Gastrocnemius medialis (tissue), 4 donors: ENCODE results near the gene NPIPB6.
"Not testable (repeated sequence)": the region's sequence is repeated elsewhere in the genome, so short reads cannot be mapped to it uniquely, and the experiment has no call there.

ENCODE experiments used
- POLR2A ChIP-seq, 2 donors: fragments of 450-650 bp; IDR thresholded peaks; one replicate each; pipeline ENCODE4 v1.6.1; 2017; ENCODE audit warnings: antibody characterized with exemption in 2 of 2, mild to moderate bottlenecking in 2 of 2, moderate library complexity in 2 of 2
- TF ChIP-seq, protein P1 (sequence below), 5 experiments: fragments of 450-650 bp in 3 of 5; fragments of 200-600 bp in 2 of 5; sonication (generic) in 2 of 5; IDR thresholded peaks in 4 of 5; conservative IDR thresholded peaks in 1 of 5; 1 replicate in 4 of 5; 2 replicates in 1 of 5; pipeline ENCODE4 v1.5.1; 2016 to 2019; ENCODE audit warnings: antibody characterized with exemption in 5 of 5, mild to moderate bottlenecking in 3 of 5, moderate library complexity in 3 of 5

DNA sequence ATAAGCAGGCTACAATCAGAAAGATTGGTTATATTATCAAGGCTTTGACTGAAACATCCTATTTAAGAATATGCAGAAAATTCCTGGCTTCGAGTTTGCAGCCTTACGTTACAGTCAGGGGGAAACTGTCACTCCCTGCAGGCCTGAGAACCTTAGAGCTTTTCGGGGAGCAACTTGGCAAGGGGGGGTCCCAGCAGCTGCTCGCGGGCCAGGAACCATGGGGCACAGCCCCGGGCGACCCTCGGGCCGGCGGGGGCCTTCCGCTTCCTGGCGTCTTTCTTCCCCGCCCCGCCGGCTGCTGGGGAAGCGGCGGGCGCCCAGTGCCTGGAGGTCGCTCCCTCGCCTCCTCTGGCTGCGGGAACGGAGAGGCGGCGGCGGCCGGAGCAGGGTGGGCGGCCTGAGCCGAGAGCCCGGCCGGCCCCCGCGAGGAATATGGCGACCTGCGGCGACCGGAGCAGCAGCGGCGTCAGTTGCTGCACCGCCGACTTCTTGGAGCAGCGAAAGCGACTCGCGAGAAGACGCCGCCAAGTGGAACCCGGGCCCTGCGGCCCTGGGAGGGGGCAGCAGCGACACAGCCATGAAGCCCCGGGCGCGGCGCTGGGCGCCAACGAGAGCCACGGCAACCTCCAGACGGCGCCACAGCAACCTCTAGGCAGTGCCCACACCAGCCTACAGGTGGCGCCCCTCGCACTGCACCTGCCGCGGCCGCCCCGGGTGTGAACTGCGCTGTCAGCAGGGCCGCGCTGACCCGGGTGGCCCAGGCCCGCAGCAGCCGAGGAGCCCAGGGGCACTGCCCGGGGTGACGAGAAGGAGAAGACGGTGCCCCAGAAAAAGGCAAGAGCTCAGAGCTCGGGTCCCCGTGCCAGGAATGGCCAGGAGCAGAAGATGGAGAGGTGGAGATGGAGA is 1.2 kb upstream of the NPIPB6 start:
- TF ChIP-seq, protein P1, sequence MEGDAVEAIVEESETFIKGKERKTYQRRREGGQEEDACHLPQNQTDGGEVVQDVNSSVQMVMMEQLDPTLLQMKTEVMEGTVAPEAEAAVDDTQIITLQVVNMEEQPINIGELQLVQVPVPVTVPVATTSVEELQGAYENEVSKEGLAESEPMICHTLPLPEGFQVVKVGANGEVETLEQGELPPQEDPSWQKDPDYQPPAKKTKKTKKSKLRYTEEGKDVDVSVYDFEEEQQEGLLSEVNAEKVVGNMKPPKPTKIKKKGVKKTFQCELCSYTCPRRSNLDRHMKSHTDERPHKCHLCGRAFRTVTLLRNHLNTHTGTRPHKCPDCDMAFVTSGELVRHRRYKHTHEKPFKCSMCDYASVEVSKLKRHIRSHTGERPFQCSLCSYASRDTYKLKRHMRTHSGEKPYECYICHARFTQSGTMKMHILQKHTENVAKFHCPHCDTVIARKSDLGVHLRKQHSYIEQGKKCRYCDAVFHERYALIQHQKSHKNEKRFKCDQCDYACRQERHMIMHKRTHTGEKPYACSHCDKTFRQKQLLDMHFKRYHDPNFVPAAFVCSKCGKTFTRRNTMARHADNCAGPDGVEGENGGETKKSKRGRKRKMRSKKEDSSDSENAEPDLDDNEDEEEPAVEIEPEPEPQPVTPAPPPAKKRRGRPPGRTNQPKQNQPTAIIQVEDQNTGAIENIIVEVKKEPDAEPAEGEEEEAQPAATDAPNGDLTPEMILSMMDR (IDR thresholded peaks at IDR 0.05 in 4 of 5, conservative IDR thresholded peaks at IDR 0.05 in 1 of 5) = not testable (repeated sequence)
- TF ChIP-seq POLR2A (IDR thresholded peaks at IDR 0.05) = not testable (repeated sequence)
